ENCODE measurements around the gene CBFB. TPM values are rescaled to one million over a fixed set of nuclear protein-coding genes. Genes with fewer than 3 reads are reported as not detected.

The CBFB gene
- total and polyA plus RNA-seq, 2 donors: 49.4 to 54.3 TPM

GRCh38 chr16:67013823-67014633 is 14.9 kb upstream of the CBFB start:
- under 1% methylated on average over 70 of the region's 70 CpGs for WGBS
- peak in 6 of 9 donors; percentile 21 to 70 (median 49) for DNase-seq (ENCODE audit: low read depth in 6 of 9, low spot score in 9 of 9)
- Histone ChIP-seq H3K9me3 (ENCODE audit: control insufficient read depth in 2 of 2, insufficient read depth in 1 of 2, low read length in 1 of 2) (peaks cover 0 to 8% of the 10 kb centered on the region in 2 donors), H3K27ac (ENCODE audit: low read depth in 1 of 2, low read length in 1 of 2) (no peak overlapping the region), H3K36me3 (ENCODE audit: control insufficient read depth in 2 of 2, insufficient read depth in 2 of 2, low read length in 1 of 2) (no peaks in the 10 kb centered on the region), H3K4me1 (ENCODE audit: control insufficient read depth in 2 of 2, insufficient read depth in 2 of 2, low read length in 2 of 2) (peaks cover 14 to 15% of the 10 kb centered on the region in 2 donors), H3K4me3 (ENCODE audit: low read length in 2 of 2) (peak overlapping the region; percentile 27 to 50), H3K27me3 (ENCODE audit: control insufficient read depth in 2 of 2, insufficient read depth in 1 of 2, low read length in 1 of 2) (peaks cover 14 to 33% of the 10 kb centered on the region in 2 donors)

GRCh38 chr16:67014634-67015312 is 14.2 kb upstream of the CBFB start:
- H3K4me1 ChIP-seq (ENCODE audit: control insufficient read depth in 2 of 2, insufficient read depth in 2 of 2, low read length in 2 of 2): peaks cover 14 to 15% of the 10 kb centered on the region in 2 donors
- 74% methylated on average over 6 of the region's 6 CpGs for WGBS
- peak overlapping the region in 1 of 2 donors; percentile 27 for H3K4me3 ChIP-seq (ENCODE audit: low read length in 2 of 2)
- H3K27me3 ChIP-seq (ENCODE audit: control insufficient read depth in 2 of 2, insufficient read depth in 1 of 2, low read length in 1 of 2): peaks cover 14 to 33% of the 10 kb centered on the region in 2 donors
- no peak overlapping the region for H3K27ac ChIP-seq (ENCODE audit: low read depth in 1 of 2, low read length in 1 of 2)
- no peak for DNase-seq (ENCODE audit: low read depth in 6 of 9, low spot score in 9 of 9)
- peaks cover 0 to 8% of the 10 kb centered on the region in 2 donors for H3K9me3 ChIP-seq (ENCODE audit: control insufficient read depth in 2 of 2, insufficient read depth in 1 of 2, low read length in 1 of 2)
- H3K36me3 ChIP-seq (ENCODE audit: control insufficient read depth in 2 of 2, insufficient read depth in 2 of 2, low read length in 1 of 2): no peaks in the 10 kb centered on the region

GRCh38 chr16:67015313-67015731 is 13.6 kb upstream of the CBFB start:
- WGBS: 98% methylated on average over 9 of the region's 9 CpGs
- H3K4me3 ChIP-seq (ENCODE audit: low read length in 2 of 2): no peak overlapping the region
- H3K9me3 ChIP-seq (ENCODE audit: control insufficient read depth in 2 of 2, insufficient read depth in 1 of 2, low read length in 1 of 2): peaks cover 0 to 8% of the 10 kb centered on the region in 2 donors
- no peak for DNase-seq (ENCODE audit: low read depth in 6 of 9, low spot score in 9 of 9)
- peaks cover 14 to 15% of the 10 kb centered on the region in 2 donors for H3K4me1 ChIP-seq (ENCODE audit: control insufficient read depth in 2 of 2, insufficient read depth in 2 of 2, low read length in 2 of 2)
- no peak overlapping the region for H3K27ac ChIP-seq (ENCODE audit: low read depth in 1 of 2, low read length in 1 of 2)
- peaks cover 14 to 33% of the 10 kb centered on the region in 2 donors for H3K27me3 ChIP-seq (ENCODE audit: control insufficient read depth in 2 of 2, insufficient read depth in 1 of 2, low read length in 1 of 2)
- H3K36me3 ChIP-seq (ENCODE audit: control insufficient read depth in 2 of 2, insufficient read depth in 2 of 2, low read length in 1 of 2): no peaks in the 10 kb centered on the region

GRCh38 chr16:67016143-67016542 is 12.8 kb upstream of the CBFB start:
- DNase-seq (ENCODE audit: low read depth in 6 of 9, low spot score in 9 of 9): no peak
- H3K4me1 ChIP-seq (ENCODE audit: control insufficient read depth in 2 of 2, insufficient read depth in 2 of 2, low read length in 2 of 2): peaks cover 14 to 15% of the 10 kb centered on the region in 2 donors
- no peak overlapping the region for H3K27ac ChIP-seq (ENCODE audit: low read depth in 1 of 2, low read length in 1 of 2)
- H3K27me3 ChIP-seq (ENCODE audit: control insufficient read depth in 2 of 2, insufficient read depth in 1 of 2, low read length in 1 of 2): peaks cover 14 to 33% of the 10 kb centered on the region in 2 donors
- no peak overlapping the region for H3K4me3 ChIP-seq (ENCODE audit: low read length in 2 of 2)
- H3K9me3 ChIP-seq (ENCODE audit: control insufficient read depth in 2 of 2, insufficient read depth in 1 of 2, low read length in 1 of 2): peaks cover 0 to 8% of the 10 kb centered on the region in 2 donors
- no peaks in the 10 kb centered on the region for H3K36me3 ChIP-seq (ENCODE audit: control insufficient read depth in 2 of 2, insufficient read depth in 2 of 2, low read length in 1 of 2)

GRCh38 chr16:67016681-67017420 is 12.1 kb upstream of the CBFB start:
- Histone ChIP-seq H3K9me3 (ENCODE audit: control insufficient read depth in 2 of 2, insufficient read depth in 1 of 2, low read length in 1 of 2) (peaks cover 0 to 8% of the 10 kb centered on the region in 2 donors), H3K4me3 (ENCODE audit: low read length in 2 of 2) (no peak overlapping the region), H3K27ac (ENCODE audit: low read depth in 1 of 2, low read length in 1 of 2) (no peak overlapping the region), H3K4me1 (ENCODE audit: control insufficient read depth in 2 of 2, insufficient read depth in 2 of 2, low read length in 2 of 2) (peaks cover 14 to 15% of the 10 kb centered on the region in 2 donors), H3K27me3 (ENCODE audit: control insufficient read depth in 2 of 2, insufficient read depth in 1 of 2, low read length in 1 of 2) (peaks cover 13 to 31% of the 10 kb centered on the region in 2 donors), H3K36me3 (ENCODE audit: control insufficient read depth in 2 of 2, insufficient read depth in 2 of 2, low read length in 1 of 2) (no peaks in the 10 kb centered on the region)
- DNase-seq (ENCODE audit: low read depth in 6 of 9, low spot score in 9 of 9): no peak
- 94% methylated on average over 5 of the region's 5 CpGs for WGBS

GRCh38 chr16:67017421-67017750 is 11.6 kb upstream of the CBFB start:
- no peak for DNase-seq (ENCODE audit: low read depth in 6 of 9, low spot score in 9 of 9)

GRCh38 chr16:67017810-67018488 is 11.0 kb upstream of the CBFB start:
- Histone ChIP-seq H3K36me3 (ENCODE audit: control insufficient read depth in 2 of 2, insufficient read depth in 2 of 2, low read length in 1 of 2) (no peaks in the 10 kb centered on the region), H3K4me3 (ENCODE audit: low read length in 2 of 2) (no peak overlapping the region), H3K9me3 (ENCODE audit: control insufficient read depth in 2 of 2, insufficient read depth in 1 of 2, low read length in 1 of 2) (peaks cover 0 to 7% of the 10 kb centered on the region in 2 donors), H3K27ac (ENCODE audit: low read depth in 1 of 2, low read length in 1 of 2) (no peak overlapping the region), H3K4me1 (ENCODE audit: control insufficient read depth in 2 of 2, insufficient read depth in 2 of 2, low read length in 2 of 2) (peaks cover 14 to 15% of the 10 kb centered on the region in 2 donors), H3K27me3 (ENCODE audit: control insufficient read depth in 2 of 2, insufficient read depth in 1 of 2, low read length in 1 of 2) (peaks cover 13 to 29% of the 10 kb centered on the region in 2 donors)
- WGBS: 40% methylated on average over 6 of the region's 6 CpGs
- DNase-seq (ENCODE audit: low read depth in 6 of 9, low spot score in 9 of 9): peak in 7 of 9 donors; percentile 42 to 84 (median 59)

More at GRCh38 chr16:67017421-67017750, 11.6 kb upstream of the CBFB start:
- H3K9me3 ChIP-seq (ENCODE audit: control insufficient read depth in 2 of 2, insufficient read depth in 1 of 2, low read length in 1 of 2): peaks cover 0 to 8% of the 10 kb centered on the region in 2 donors
- peaks cover 13 to 31% of the 10 kb centered on the region in 2 donors for H3K27me3 ChIP-seq (ENCODE audit: control insufficient read depth in 2 of 2, insufficient read depth in 1 of 2, low read length in 1 of 2)
- no peak overlapping the region for H3K27ac ChIP-seq (ENCODE audit: low read depth in 1 of 2, low read length in 1 of 2)
- 95% methylated on average over 4 of the region's 4 CpGs for WGBS
- H3K4me1 ChIP-seq (ENCODE audit: control insufficient read depth in 2 of 2, insufficient read depth in 2 of 2, low read length in 2 of 2): peaks cover 14 to 15% of the 10 kb centered on the region in 2 donors
- no peaks in the 10 kb centered on the region for H3K36me3 ChIP-seq (ENCODE audit: control insufficient read depth in 2 of 2, insufficient read depth in 2 of 2, low read length in 1 of 2)
- H3K4me3 ChIP-seq (ENCODE audit: low read length in 2 of 2): no peak overlapping the region

- Histone ChIP-seq H3K27me3 (ENCODE audit: control insufficient read depth in 2 of 2, insufficient read depth in 1 of 2, low read length in 1 of 2) (peaks cover 4 to 18% of the 10 kb centered on the region in 2 donors), H3K4me1 (ENCODE audit: control insufficient read depth in 2 of 2, insufficient read depth in 2 of 2, low read length in 2 of 2) (peaks cover 4 to 6% of the 10 kb centered on the region in 2 donors), H3K27ac (ENCODE audit: low read depth in 1 of 2, low read length in 1 of 2) (no peak overlapping the region), H3K4me3 (ENCODE audit: low read length in 2 of 2) (no peak overlapping the region), H3K36me3 (ENCODE audit: control insufficient read depth in 2 of 2, insufficient read depth in 2 of 2, low read length in 1 of 2) (no peaks in the 10 kb centered on the region), H3K9me3 (ENCODE audit: control insufficient read depth in 2 of 2, insufficient read depth in 1 of 2, low read length in 1 of 2) (no peaks in the 10 kb centered on the region)
- 97% methylated on average over 8 of the region's 8 CpGs for WGBS
- no peak for DNase-seq (ENCODE audit: low read depth in 6 of 9, low spot score in 9 of 9)
These were observed 9.8 kb upstream of the CBFB start for GRCh38 chr16:67019171-67019570.

Data from thymus (tissue), 11 donors.